ENCODE measurements around the gene C19orf18. TPM values are rescaled to one million over a fixed set of nuclear protein-coding genes. Genes with fewer than 3 reads are reported as not detected.

Gene C19orf18
- total RNA-seq, 2 donors from 2014 or later, result 0.40 to 0.51 TPM

DNA sequence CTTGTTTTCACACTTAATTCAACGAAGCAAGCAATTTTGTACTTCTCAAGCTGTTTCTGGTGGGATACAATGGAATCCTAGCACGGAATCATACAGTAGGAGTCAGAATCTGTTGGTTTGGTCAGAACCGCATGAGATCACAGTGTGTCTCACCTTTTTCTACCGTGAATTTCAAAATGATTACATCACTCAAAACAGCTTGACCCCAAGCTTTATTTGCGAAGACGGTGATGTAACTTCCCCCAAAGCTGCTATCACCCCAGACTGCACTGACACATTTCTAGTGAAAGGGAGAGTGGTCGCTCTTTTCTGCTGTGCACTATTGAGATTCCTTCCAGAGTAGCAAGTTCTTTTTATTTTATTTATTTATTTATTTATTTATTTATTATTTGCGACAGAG, 9.6 kb downstream of the C19orf18 start:
- Histone ChIP-seq H3K9me3 (ENCODE audit: control insufficient read depth, low read length) (peaks cover 42% of the 10 kb centered on the region), H3K27ac (ENCODE audit: low read depth, low read length) (no peak overlapping the region), H3K4me1 (ENCODE audit: control insufficient read depth, insufficient read depth, low read length) (no peaks in the 10 kb centered on the region), H3K4me3 (ENCODE audit: low read length) (no peak overlapping the region), H3K27me3 (ENCODE audit: control insufficient read depth, insufficient read depth, low read length, poor library complexity, severe bottlenecking) (no peaks in the 10 kb centered on the region), H3K9ac (ENCODE audit: extremely low read depth, low read length, poor library complexity, severe bottlenecking) (no peak overlapping the region), H3K36me3 (ENCODE audit: control insufficient read depth, insufficient read depth, low read length) (no peaks in the 10 kb centered on the region)
- Mint-ChIP-seq H3K4me3 (no peak overlapping the region), H3K9me3 (peaks cover 77% of the 10 kb centered on the region), H3K4me1 (no peaks in the 10 kb centered on the region), H3K27me3 (ENCODE audit: insufficient read depth) (peaks cover 4% of the 10 kb centered on the region), H3K27ac (no peak overlapping the region), H3K36me3 (ENCODE audit: low read depth) (no peaks in the 10 kb centered on the region)
- 79 to 82% methylated on average over 6 to 7 of the region's 8 CpGs for WGBS, 2 experiments (ENCODE audit: insufficient coverage in 1 of 2, insufficient read length in 1 of 2)
- no peak for DNase-seq
- TF ChIP-seq CTCF (conservative IDR thresholded peaks at IDR 0.05), result no peak

- Mint-ChIP-seq H3K27me3 (ENCODE audit: insufficient read depth) (peaks cover 4% of the 10 kb centered on the region), H3K36me3 (ENCODE audit: low read depth) (no peaks in the 10 kb centered on the region), H3K9me3 (peaks cover 80% of the 10 kb centered on the region), H3K27ac (no peak overlapping the region), H3K4me3 (no peak overlapping the region), H3K4me1 (no peaks in the 10 kb centered on the region)
- no peak for DNase-seq
- Histone ChIP-seq H3K4me1 (ENCODE audit: control insufficient read depth, insufficient read depth, low read length) (no peaks in the 10 kb centered on the region), H3K27me3 (ENCODE audit: control insufficient read depth, insufficient read depth, low read length, poor library complexity, severe bottlenecking) (no peaks in the 10 kb centered on the region), H3K9ac (ENCODE audit: extremely low read depth, low read length, poor library complexity, severe bottlenecking) (no peak overlapping the region), H3K27ac (ENCODE audit: low read depth, low read length) (no peak overlapping the region), H3K36me3 (ENCODE audit: control insufficient read depth, insufficient read depth, low read length) (no peaks in the 10 kb centered on the region), H3K9me3 (ENCODE audit: control insufficient read depth, low read length) (peaks cover 48% of the 10 kb centered on the region), H3K4me3 (ENCODE audit: low read length) (no peak overlapping the region)
- 60% methylated on average over 1 of the region's 1 CpG; no CpG with 5 or more reads in 1 of the 2 experiments for WGBS, 2 experiments (ENCODE audit: insufficient coverage in 1 of 2, insufficient read length in 1 of 2)
- TF ChIP-seq CTCF (conservative IDR thresholded peaks at IDR 0.05), result no peak
These were observed 12.5 kb downstream of the C19orf18 start for GRCh38 chr19:57961785-57962184.

DNA sequence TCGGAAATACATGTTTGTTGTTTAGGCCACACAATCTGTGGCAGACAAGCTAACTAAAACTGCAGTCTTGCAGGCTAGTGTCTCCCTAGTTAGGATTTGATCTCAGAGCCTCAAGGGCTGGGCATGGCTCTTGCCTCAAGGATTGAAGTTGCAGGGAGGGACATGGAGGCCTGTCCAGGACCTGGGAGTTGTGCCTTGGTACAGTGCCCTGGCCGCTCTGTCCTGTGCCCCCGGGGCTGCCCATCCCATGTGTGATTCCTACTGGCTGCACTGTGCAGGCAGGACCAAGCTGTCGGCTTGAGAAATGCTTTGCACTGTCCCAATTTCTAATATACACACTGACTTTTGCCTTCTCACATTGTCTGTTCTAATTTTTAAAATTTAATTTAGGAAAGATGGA, 19.3 kb downstream of the C19orf18 start:
- H3K36me3 ChIP-seq (ENCODE audit: control insufficient read depth, insufficient read depth, low read length), result no peaks in the 10 kb centered on the region
- H3K9ac ChIP-seq (ENCODE audit: extremely low read depth, low read length, poor library complexity, severe bottlenecking), result no peak overlapping the region
- peaks cover 74% of the 10 kb centered on the region for H3K9me3 Mint-ChIP-seq
- H3K4me3 Mint-ChIP-seq, result no peak overlapping the region
- H3K27me3 Mint-ChIP-seq (ENCODE audit: insufficient read depth), result peaks cover 18% of the 10 kb centered on the region
- no peak overlapping the region for H3K4me3 ChIP-seq (ENCODE audit: low read length)
- H3K36me3 Mint-ChIP-seq (ENCODE audit: low read depth), result no peaks in the 10 kb centered on the region
- H3K4me1 ChIP-seq (ENCODE audit: control insufficient read depth, insufficient read depth, low read length), result no peaks in the 10 kb centered on the region
- H3K27ac ChIP-seq (ENCODE audit: low read depth, low read length), result no peak overlapping the region
- no peak for TF ChIP-seq CTCF (conservative IDR thresholded peaks at IDR 0.05)
- H3K27ac Mint-ChIP-seq, result no peak overlapping the region
- H3K9me3 ChIP-seq (ENCODE audit: control insufficient read depth, low read length), result peaks cover 38% of the 10 kb centered on the region
- no peaks in the 10 kb centered on the region for H3K4me1 Mint-ChIP-seq
- 67 to 80% methylated on average over 1 to 4 of the region's 4 CpGs for WGBS, 2 experiments (ENCODE audit: insufficient coverage in 1 of 2, insufficient read length in 1 of 2)
- DNase-seq, result no peak
- no peaks in the 10 kb centered on the region for H3K27me3 ChIP-seq (ENCODE audit: control insufficient read depth, insufficient read depth, low read length, poor library complexity, severe bottlenecking)
